K562 (cell line): ENCODE results near the gene ZNF334. TPM values are rescaled to one million over a fixed set of nuclear protein-coding genes. Genes with fewer than 3 reads are reported as not detected.

Experiments used
- BCOR ChIP-seq: fragments of 450-650 bp; IDR thresholded peaks from 2 replicates; pipeline ENCODE4 v1.6.1; 2016
- CREB1 ChIP-seq, 2 experiments: sonication (generic) in 1 of 2; formaldehyde crosslinking in 1 of 2; IDR thresholded peaks; 2 replicates each; pipeline versions ENCODE4 v1.6.1 to v1.8.0; 2012 to 2022; ENCODE audit warnings: inconsistent platforms in 1 of 2, mild to moderate bottlenecking in 1 of 2, missing genetic modification reagents in 1 of 2, moderate library complexity in 1 of 2
- FOXK1 ChIP-seq: sonication (generic); formaldehyde crosslinking; IDR thresholded peaks from 2 replicates; pipeline ENCODE4 v1.8.0; 2022; ENCODE audit warnings: missing genetic modification reagents, mild to moderate bottlenecking, borderline replicate concordance
- SMARCA5 ChIP-seq: fragments of 450-650 bp; IDR thresholded peaks from 2 replicates; pipeline ENCODE4 v1.6.1; 2016
- THRB ChIP-seq: fragments of 450-650 bp; formaldehyde crosslinking; conservative IDR thresholded peaks from 2 replicates; pipeline ENCODE4 v1.4.0; 2022; ENCODE audit warnings: mild to moderate bottlenecking, missing genetic modification characterization
- polyA plus RNA-seq, 8 experiments: library from polyadenylated mRNA; depleted of rRNA in 4 of 8; stranded (reverse) in 5 of 8; unstranded in 3 of 8; fragments of >200 nt; fragmentation: Nextera tagmentation in 2 of 8; fragmentation: Illumina TruSeq in 1 of 8; extraction: Ambion mirVana in 2 of 8; extraction: Trizol in 1 of 8; gene quantifications; 2 replicates each; pipeline versions ENCODE4 v1.2.1 to v1.2.3, GENCODE V29; 2011 to 2014; ENCODE audit warnings: inconsistent platforms in 1 of 8, missing spikeins in 1 of 8
- total RNA-seq, 7 experiments: library from RNA; depleted of rRNA in 6 of 7; stranded (reverse); fragments of >200 nt in 6 of 7; fragmentation: Illumina TruSeq in 2 of 7; extraction: Trizol in 2 of 7; gene quantifications; 2 replicates each; pipeline versions ENCODE4 v1.2.1 to v1.2.3, GENCODE V29; 2011 to 2021; ENCODE audit warnings: low replicate concordance in 1 of 7
- TF ChIP-seq, protein P1 (sequence below): fragments of 450-650 bp; formaldehyde crosslinking; IDR thresholded peaks from 2 replicates; pipeline ENCODE4 v1.4.0; 2022; ENCODE audit warnings: missing genetic modification characterization
- TF ChIP-seq, protein P2 (sequence below): fragments of 450-650 bp; IDR thresholded peaks from 2 replicates; pipeline ENCODE4 v1.6.1; 2017; ENCODE audit warnings: mild to moderate bottlenecking, moderate library complexity
- TF ChIP-seq, protein P3 (sequence below): sonication (generic); formaldehyde crosslinking; IDR thresholded peaks from 2 replicates; pipeline ENCODE4 v1.8.1; 2023; ENCODE audit warnings: mild to moderate bottlenecking, missing genetic modification reagents

ZNF334 gene
- total and polyA plus RNA-seq, 9 of the 15 experiments (the other 6 are each of a cell fraction or from before 2014, with no cell fraction given) = 0.06 to 0.27 (median 0.21) TPM; not detected in 1

DNA sequence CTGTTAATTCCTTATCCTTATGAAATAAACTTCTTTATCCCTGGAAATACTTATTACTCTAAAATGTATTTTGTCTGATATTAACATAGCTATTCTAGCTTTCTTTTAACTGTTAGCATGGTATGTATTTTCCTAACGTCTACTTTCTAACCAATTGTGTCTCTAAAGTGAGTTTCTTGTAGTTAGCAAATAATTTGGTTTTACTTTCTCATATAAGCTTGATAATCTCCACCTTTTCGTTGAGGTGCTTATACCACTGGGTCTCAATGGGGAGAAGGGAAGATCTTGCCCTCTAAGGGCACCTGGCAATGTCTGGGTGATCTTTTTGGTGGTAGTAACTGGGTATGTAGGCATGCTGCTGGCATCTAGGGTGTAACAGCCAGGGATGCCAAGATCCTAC lies 25.7 kb downstream of the ZNF334 start (continued):
- TF ChIP-seq, protein P1, sequence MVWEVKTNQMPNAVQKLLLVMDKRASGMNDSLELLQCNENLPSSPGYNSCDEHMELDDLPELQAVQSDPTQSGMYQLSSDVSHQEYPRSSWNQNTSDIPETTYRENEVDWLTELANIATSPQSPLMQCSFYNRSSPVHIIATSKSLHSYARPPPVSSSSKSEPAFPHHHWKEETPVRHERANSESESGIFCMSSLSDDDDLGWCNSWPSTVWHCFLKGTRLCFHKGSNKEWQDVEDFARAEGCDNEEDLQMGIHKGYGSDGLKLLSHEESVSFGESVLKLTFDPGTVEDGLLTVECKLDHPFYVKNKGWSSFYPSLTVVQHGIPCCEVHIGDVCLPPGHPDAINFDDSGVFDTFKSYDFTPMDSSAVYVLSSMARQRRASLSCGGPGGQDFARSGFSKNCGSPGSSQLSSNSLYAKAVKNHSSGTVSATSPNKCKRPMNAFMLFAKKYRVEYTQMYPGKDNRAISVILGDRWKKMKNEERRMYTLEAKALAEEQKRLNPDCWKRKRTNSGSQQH (CRISPR knock-in tag) = no peak
- TF ChIP-seq, protein P2, sequence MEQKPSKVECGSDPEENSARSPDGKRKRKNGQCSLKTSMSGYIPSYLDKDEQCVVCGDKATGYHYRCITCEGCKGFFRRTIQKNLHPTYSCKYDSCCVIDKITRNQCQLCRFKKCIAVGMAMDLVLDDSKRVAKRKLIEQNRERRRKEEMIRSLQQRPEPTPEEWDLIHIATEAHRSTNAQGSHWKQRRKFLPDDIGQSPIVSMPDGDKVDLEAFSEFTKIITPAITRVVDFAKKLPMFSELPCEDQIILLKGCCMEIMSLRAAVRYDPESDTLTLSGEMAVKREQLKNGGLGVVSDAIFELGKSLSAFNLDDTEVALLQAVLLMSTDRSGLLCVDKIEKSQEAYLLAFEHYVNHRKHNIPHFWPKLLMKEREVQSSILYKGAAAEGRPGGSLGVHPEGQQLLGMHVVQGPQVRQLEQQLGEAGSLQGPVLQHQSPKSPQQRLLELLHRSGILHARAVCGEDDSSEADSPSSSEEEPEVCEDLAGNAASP = no peak
- TF ChIP-seq, protein P3, sequence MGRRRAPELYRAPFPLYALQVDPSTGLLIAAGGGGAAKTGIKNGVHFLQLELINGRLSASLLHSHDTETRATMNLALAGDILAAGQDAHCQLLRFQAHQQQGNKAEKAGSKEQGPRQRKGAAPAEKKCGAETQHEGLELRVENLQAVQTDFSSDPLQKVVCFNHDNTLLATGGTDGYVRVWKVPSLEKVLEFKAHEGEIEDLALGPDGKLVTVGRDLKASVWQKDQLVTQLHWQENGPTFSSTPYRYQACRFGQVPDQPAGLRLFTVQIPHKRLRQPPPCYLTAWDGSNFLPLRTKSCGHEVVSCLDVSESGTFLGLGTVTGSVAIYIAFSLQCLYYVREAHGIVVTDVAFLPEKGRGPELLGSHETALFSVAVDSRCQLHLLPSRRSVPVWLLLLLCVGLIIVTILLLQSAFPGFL = no peak
- TF ChIP-seq FOXK1 (CRISPR knock-in tag) = no peak
- TF ChIP-seq THRB (CRISPR knock-in tag) = no peak
- TF ChIP-seq CREB1 (IDR thresholded peaks at IDR 0.05) = no peak
- no peak for TF ChIP-seq CREB1 (CRISPR knock-in tag; IDR thresholded peaks at IDR 0.05)
- no peak for TF ChIP-seq BCOR
- TF ChIP-seq SMARCA5 = no peak
